ENCODE measurements around the gene NXNL2. TPM values are rescaled to one million over a fixed set of nuclear protein-coding genes. Genes with fewer than 3 reads are reported as not detected.

NXNL2 gene
- total and polyA plus RNA-seq, 2 experiments from 2014 or later, result 0.24 TPM; not detected in 1

GRCh38 chr9:88527618-88528017, 7.4 kb upstream of the NXNL2 start:
- Histone ChIP-seq H3K4me1 (ENCODE audit: low read depth) (no peaks in the 10 kb centered on the region), H3K27me3 (peaks cover 37% of the 10 kb centered on the region), H3K27ac (no peak overlapping the region), H3K36me3 (no peaks in the 10 kb centered on the region), H3K9me3 (ENCODE audit: low read depth) (no peaks in the 10 kb centered on the region), H3K4me3 (no peak overlapping the region)
- no peak for TF ChIP-seq CTCF (IDR thresholded peaks at IDR 0.05; ENCODE audit: low read depth, low read length)
- no peak for DNase-seq (ENCODE audit: low read depth in 1 of 2, low spot score in 1 of 2)

- no peak overlapping the region for H3K4me3 ChIP-seq
- H3K4me1 ChIP-seq (ENCODE audit: low read depth), result no peaks in the 10 kb centered on the region
- no peaks in the 10 kb centered on the region for H3K9me3 ChIP-seq (ENCODE audit: low read depth)
- no peak overlapping the region for H3K27ac ChIP-seq
- H3K27me3 ChIP-seq, result peaks cover 43% of the 10 kb centered on the region
- no peaks in the 10 kb centered on the region for H3K36me3 ChIP-seq
- no peak for TF ChIP-seq CTCF (IDR thresholded peaks at IDR 0.05; ENCODE audit: low read depth, low read length)
- DNase-seq (ENCODE audit: low read depth in 1 of 2, low spot score in 1 of 2), result peak in 1 of 2 donors; percentile 36
These were observed 6.7 kb upstream of the NXNL2 start for GRCh38 chr9:88528080-88528790.

- Histone ChIP-seq H3K4me3 (no peak overlapping the region), H3K9me3 (ENCODE audit: low read depth) (no peaks in the 10 kb centered on the region), H3K4me1 (ENCODE audit: low read depth) (no peaks in the 10 kb centered on the region), H3K27ac (no peak overlapping the region), H3K36me3 (no peaks in the 10 kb centered on the region), H3K27me3 (peaks cover 56% of the 10 kb centered on the region)
- no peak for DNase-seq (ENCODE audit: low read depth in 1 of 2, low spot score in 1 of 2)
- no peak for TF ChIP-seq CTCF (IDR thresholded peaks at IDR 0.05; ENCODE audit: low read depth, low read length)
These were observed 5.5 kb upstream of the NXNL2 start for GRCh38 chr9:88529496-88529895.

- Histone ChIP-seq H3K4me1 (ENCODE audit: low read depth) (no peaks in the 10 kb centered on the region), H3K4me3 (no peak overlapping the region), H3K27ac (no peak overlapping the region), H3K36me3 (no peaks in the 10 kb centered on the region), H3K27me3 (peaks cover 61% of the 10 kb centered on the region), H3K9me3 (ENCODE audit: low read depth) (no peaks in the 10 kb centered on the region)
- TF ChIP-seq CTCF (IDR thresholded peaks at IDR 0.05; ENCODE audit: low read depth, low read length), result no peak
- peak in 1 of 2 donors; percentile 52 for DNase-seq (ENCODE audit: low read depth in 1 of 2, low spot score in 1 of 2)
These were observed 4.9 kb upstream of the NXNL2 start for GRCh38 chr9:88530051-88530450.

- H3K4me3 ChIP-seq, result no peak overlapping the region
- H3K36me3 ChIP-seq, result no peaks in the 10 kb centered on the region
- no peak for TF ChIP-seq CTCF (IDR thresholded peaks at IDR 0.05; ENCODE audit: low read depth, low read length)
- no peaks in the 10 kb centered on the region for H3K4me1 ChIP-seq (ENCODE audit: low read depth)
- peaks cover 82% of the 10 kb centered on the region for H3K27me3 ChIP-seq
- peak; percentile 16 to 63 for DNase-seq (ENCODE audit: low read depth in 1 of 2, low spot score in 1 of 2)
- H3K9me3 ChIP-seq (ENCODE audit: low read depth), result no peaks in the 10 kb centered on the region
- no peak overlapping the region for H3K27ac ChIP-seq
These were observed 2.9 kb upstream of the NXNL2 start for GRCh38 chr9:88531920-88532698.

Data from cardiac muscle cell (in vitro differentiated cells and primary cell).